ENCODE data around the gene GHRH. TPM values are rescaled to one million over a fixed set of nuclear protein-coding genes. Genes with fewer than 3 reads are reported as not detected.

The GHRH gene
- total and polyA plus RNA-seq, 2 of the 4 experiments (the other 2 are of a cell fraction): not detected

GRCh38 chr20:37297066-37297736 lies 35.6 kb upstream of the GHRH start (continued):
- TF ChIP-seq MAZ (IDR thresholded peaks at IDR 0.05; ENCODE audit: borderline replicate concordance, low read depth, low read length): no peak

GRCh38 chr20:37296371-37296770 lies 34.8 kb upstream of the GHRH start:
- WGBS, 2 experiments (ENCODE audit: extremely low coverage in 2 of 2, insufficient read length in 1 of 2): no CpG with 5 or more reads among the region's 2 CpGs
- in situ Hi-C loops (cut with MboI; ENCODE audit: low sequenced_read_pairs): no loop called here
- Histone ChIP-seq H4K91ac (ENCODE audit: insufficient read depth, low read depth, low read length) (peak overlapping the region; percentile 75), H2BK5ac (ENCODE audit: low read depth, low read length, poor library complexity, severe bottlenecking) (peak overlapping the region; percentile 68), H2BK20ac (ENCODE audit: low read depth, low read length) (peak overlapping the region; percentile 72; the same call in 1 of the 2 replicates), H4K5ac (ENCODE audit: low read depth, low read length) (no peak overlapping the region), H2AFZ (replicated peaks; ENCODE audit: low read length, poor library complexity) (no peak overlapping the region), H3K4me3 (ENCODE audit: insufficient read depth, low read depth, low read length) (no peak overlapping the region), H3K56ac (ENCODE audit: extremely low read depth, insufficient read depth, low read length) (no peak overlapping the region), H3K4ac (ENCODE audit: low read depth, low read length) (peak overlapping the region; percentile 81; the same call in 1 of the 2 replicates), H2AK9ac (replicated peaks; ENCODE audit: low read depth, low read length, poor library complexity) (no peak overlapping the region), H2AK5ac (ENCODE audit: low read depth, low read length) (peak overlapping the region; percentile 70; the same call in 1 of the 2 replicates), H3K79me1 (ENCODE audit: low read depth in 1 of 2, low read length in 2 of 2) (peaks cover 29 to 76% of the 10 kb centered on the region in 2 experiments), H3K27ac (ENCODE audit: insufficient read depth, low read length) (no peak overlapping the region), H2BK15ac (ENCODE audit: low read depth, low read length) (0 out of 3 replicates have a peak overlapping the region, but pooled peaks have one; percentile 49), H3K4me1 (ENCODE audit: control insufficient read depth, insufficient read depth, low read length) (peaks cover 29% of the 10 kb centered on the region), H3K18ac (ENCODE audit: low read depth, low read length) (peak overlapping the region; percentile 26; the same call in 1 of the 2 replicates), H3K27me3 (ENCODE audit: control insufficient read depth, insufficient read depth, low read length) (no peaks in the 10 kb centered on the region), H3K9me3 (ENCODE audit: control insufficient read depth, insufficient read depth, low read length) (no peaks in the 10 kb centered on the region), H3K9me1 (ENCODE audit: insufficient read depth, low read length) (peaks cover 34% of the 10 kb centered on the region), H3K14ac (replicated peaks; ENCODE audit: low read depth, low read length) (peak overlapping the region; percentile 81; the same call in 1 of the 2 replicates), H3K36me3 (ENCODE audit: control insufficient read depth, insufficient read depth, low read length) (peaks cover 4% of the 10 kb centered on the region; the same call in 1 of the 2 replicates), H3K4me2 (ENCODE audit: low read depth, low read length) (no peak overlapping the region), H3K9ac (ENCODE audit: low read depth, low read length) (no peak overlapping the region), H3K23ac (ENCODE audit: low read depth, low read length) (peak overlapping the region; percentile 58; the same call in 1 of the 2 replicates), H4K20me1 (ENCODE audit: insufficient read depth, low read length) (peaks cover 26% of the 10 kb centered on the region; the same call in 1 of the 2 replicates), H4K8ac (ENCODE audit: low read depth in 2 of 2, low read length in 2 of 2) (peak overlapping the region in 1 of 2 experiments; percentile 42; a peak in 1 of 4 replicates), H2BK120ac (ENCODE audit: low read depth, low read length) (peak overlapping the region; percentile 47; the same call in 1 of the 2 replicates)
- ChIA-PET POLR2A (ENCODE audit: unreplicated experiment) (no interaction called here), CTCF (interaction anchor here (0.6 kb wide), 1 partner anchor 73 kb away, joined by 7 read pairs; no protein-coding TSS in a partner anchor)
- dilution Hi-C loops (cut with HindIII; ENCODE audit: low sequenced_read_pairs, unreplicated experiment): no loop called here
- ATAC-seq (ENCODE audit: low read depth) (no peak), DNase-seq (no peak)
- no TSS peak for BruUV-seq (replicated peaks)
- intact Hi-C loops (cut with micrococcal nuclease): no loop called here
- TF ChIP-seq NFE2L2 (IDR thresholded peaks at IDR 0.05; ENCODE audit: low read depth, low read length) (no peak), CEBPB (IDR thresholded peaks at IDR 0.05; ENCODE audit: low read depth, low read length) (no peak), BHLHE40 (IDR thresholded peaks at IDR 0.05; ENCODE audit: low read depth, low read length) (no peak), MXI1 (IDR thresholded peaks at IDR 0.05; ENCODE audit: borderline replicate concordance, low read depth, low read length) (no peak), RAD21 (IDR thresholded peaks at IDR 0.05; ENCODE audit: low read length) (no peak), FOS (IDR thresholded peaks at IDR 0.05; ENCODE audit: low read depth, low read length) (no peak), MAFK (IDR thresholded peaks at IDR 0.05; ENCODE audit: low read depth, low read length) (no peak), CTCF (conservative IDR thresholded peaks at IDR 0.05; ENCODE audit: low read depth, low read length) (no peak), POLR2A (IDR thresholded peaks at IDR 0.05; ENCODE audit: low read depth, low read length) (no peak), RCOR1 (IDR thresholded peaks at IDR 0.05; ENCODE audit: insufficient replicate concordance, low read length) (no peak), USF2 (IDR thresholded peaks at IDR 0.05; ENCODE audit: low read depth, low read length) (no peak), CHD1 (IDR thresholded peaks at IDR 0.05; ENCODE audit: low read depth, low read length) (no peak)

Data from IMR-90 (cell line).